H1 (cell line): ENCODE data around the gene TRABD. TPM values are rescaled to one million over a fixed set of nuclear protein-coding genes. Genes with fewer than 3 reads are reported as not detected.

Experiments
- BCL11A ChIP-seq, 2 experiments: IDR thresholded peaks; one replicate each; pipeline ENCODE4 v1.6.1; 2011; ENCODE audit warnings: low read depth in 2 of 2, low read length in 2 of 2, mild to moderate bottlenecking in 2 of 2
- CHD7 ChIP-seq: fragments of 300-600 bp; sonication (generic); IDR thresholded peaks from 2 replicates; pipeline ENCODE4 v1.7.1; 2012; ENCODE audit warnings: low read length, moderate library complexity, mild to moderate bottlenecking, inconsistent platforms; ENCODE audit not compliant: insufficient replicate concordance
- GTF2F1 ChIP-seq: IDR thresholded peaks from 2 replicates; pipeline ENCODE4 v1.6.1; 2012; ENCODE audit warnings: low read depth, low read length, improper control_type of control experiment, borderline replicate concordance
- KDM1A ChIP-seq: fragments of 200-600, 300-600 bp; sonication (generic); IDR thresholded peaks from 2 replicates; pipeline ENCODE4 v1.7.1; 2016; ENCODE audit warnings: mild to moderate bottlenecking, low read length, borderline replicate concordance
- SUZ12 ChIP-seq: fragments of 200-600 bp; sonication (generic); IDR thresholded peaks from 2 replicates; pipeline ENCODE4 v1.6.1; 2012; ENCODE audit warnings: mild to moderate bottlenecking, inconsistent platforms, low read length, moderate library complexity, mixed read lengths
- polyA plus RNA-seq, 7 experiments: library from polyadenylated mRNA; depleted of rRNA in 3 of 7; stranded (reverse) in 5 of 7; unstranded in 2 of 7; fragments of >200 nt in 5 of 7; fragments of 200-250 nt in 2 of 7; gene quantifications; 1 replicate in 5 of 7; 2 replicates in 1 of 7; 4 replicates in 1 of 7; pipeline versions ENCODE4 v1.2.1 to v1.2.3, GENCODE V29; 2011 to 2013; ENCODE audit warnings: missing spikeins in 2 of 7, mixed read lengths in 2 of 7
- total RNA-seq: library from RNA; stranded (reverse); fragmentation: NEBNext Ultra II Directional; extraction: Animal tissue kit (Norgen Biotek cat#: 25700); gene quantifications from 2 replicates; pipeline ENCODE4 v1.2.1, GENCODE V29; 2021

Gene TRABD
- total and polyA plus RNA-seq, 2 of the 8 experiments (the other 6 are each of a cell fraction or from before 2014, with no cell fraction given) = 44.2 to 57.5 TPM

DNA sequence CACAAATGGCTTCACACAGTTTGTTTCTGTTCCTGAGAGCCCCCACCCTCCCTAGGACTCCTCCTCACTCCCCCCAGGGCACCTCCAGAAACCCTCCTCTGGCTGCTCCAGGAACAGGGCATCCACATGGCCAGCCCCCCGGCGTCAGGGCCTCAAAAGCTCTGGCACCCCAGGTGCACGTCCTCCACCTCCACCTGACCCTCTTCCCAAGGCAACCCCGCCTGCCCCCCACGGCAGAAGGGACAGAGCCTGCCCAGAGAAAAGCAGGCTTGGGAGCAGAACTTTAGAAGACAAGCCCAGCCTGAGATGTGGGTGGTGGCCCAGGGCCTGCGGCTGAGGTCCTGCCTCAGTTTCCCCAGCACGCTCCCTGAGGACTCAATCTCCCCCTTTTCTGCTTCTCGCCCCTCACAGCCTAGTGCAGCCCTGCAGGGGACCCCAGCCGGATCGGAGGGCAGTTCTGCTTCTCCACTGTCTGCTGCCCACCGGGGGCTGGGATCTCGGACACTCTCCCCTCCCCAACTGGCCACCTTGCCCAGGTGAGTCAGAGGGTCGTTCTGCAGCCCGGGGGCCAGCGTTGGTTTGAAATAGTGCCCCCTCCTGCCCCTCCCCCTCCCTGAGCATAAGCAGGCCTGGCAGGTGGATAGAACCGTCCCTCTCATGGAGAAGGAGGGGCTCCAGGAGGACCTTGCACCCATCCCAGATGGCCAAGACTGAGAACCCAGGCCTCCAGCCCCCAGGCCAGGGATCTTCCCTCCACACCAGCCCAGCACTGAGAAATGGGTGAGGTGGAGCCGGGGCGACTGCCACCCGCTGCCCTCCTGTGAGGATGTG is 2.4 kb upstream of the TRABD start (continued):
- no peak for TF ChIP-seq BCL11A (IDR thresholded peaks at IDR 0.05; ENCODE audit: low read depth in 2 of 2, low read length in 2 of 2)
- TF ChIP-seq SUZ12 = no peak
- TF ChIP-seq GTF2F1 = no peak
- TF ChIP-seq KDM1A = no peak
- no peak for TF ChIP-seq CHD7
